ENCODE measurements around the gene UBN1. TPM values are rescaled to one million over a fixed set of nuclear protein-coding genes. Genes with fewer than 3 reads are reported as not detected.

Gene UBN1
- polyA plus RNA-seq, 1 donor (not counting 4 experiments of a cell fraction or from before 2014, with no cell fraction given): 11.5 TPM

- Histone ChIP-seq H3K4me3 (ENCODE audit: control insufficient read depth in 2 of 3, extremely low read depth in 1 of 3, insufficient read depth in 2 of 3, low read depth in 1 of 3, low read length in 3 of 3) (peak overlapping the region; percentile 9 to 41 (median 34)), H3K4me2 (ENCODE audit: control insufficient read depth, extremely low read depth, insufficient read depth, low read depth, low read length) (peak overlapping the region; percentile 86), H3K36me3 (ENCODE audit: control insufficient read depth in 2 of 2, extremely low read depth in 1 of 2, insufficient read depth in 2 of 2, low read length in 2 of 2) (peaks cover 8 to 15% of the 10 kb centered on the region in 2 experiments), H2AFZ (ENCODE audit: control insufficient read depth, low read length) (no peak overlapping the region), H4K20me1 (ENCODE audit: control insufficient read depth, extremely low read depth, insufficient read depth, low read length) (no peaks in the 10 kb centered on the region), H3K9me1 (ENCODE audit: control insufficient read depth, extremely low read depth, insufficient read depth, low read length) (peaks cover 5% of the 10 kb centered on the region), H3K9ac (ENCODE audit: control insufficient read depth, extremely low read depth, insufficient read depth, low read length) (peak overlapping the region; percentile 5), H3K79me2 (ENCODE audit: control insufficient read depth, insufficient read depth, low read length) (peaks cover 83% of the 10 kb centered on the region), H3K4me1 (ENCODE audit: control insufficient read depth, extremely low read depth, insufficient read depth, low read length) (peaks cover 45% of the 10 kb centered on the region), H3K27ac (ENCODE audit: control insufficient read depth, insufficient read depth, low read length) (no peak overlapping the region), H3K9me3 (ENCODE audit: control insufficient read depth, low read depth, low read length) (no peaks in the 10 kb centered on the region), H3K27me3 (ENCODE audit: control insufficient read depth, extremely low read depth, insufficient read depth, low read length) (no peaks in the 10 kb centered on the region)
- DNase-seq (ENCODE audit: low read depth, low spot score) (no peak), FAIRE-seq (no peak)
- dilution Hi-C loops (cut with MboI; ENCODE audit: extremely low pct_ligation_motif_present, low sequenced_read_pairs): no loop called here
- TF ChIP-seq EZH2 (IDR thresholded peaks at IDR 0.05; ENCODE audit: low read length) (no peak), CTCF (optimal IDR thresholded peaks at IDR 0.05 in 1 of 3, IDR thresholded peaks at IDR 0.05 in 1 of 3, conservative IDR thresholded peaks at IDR 0.05 in 1 of 3; ENCODE audit: extremely low read depth in 1 of 3, insufficient read depth in 2 of 3, low read length in 3 of 3) (no peak)
Observed at GRCh38 chr16:4850211-4850610, 2.9 kb downstream of the UBN1 start.

GRCh38 chr16:4852221-4852872 lies 5.1 kb downstream of the UBN1 start:
- DNase-seq (ENCODE audit: low read depth, low spot score) (no peak), FAIRE-seq (peak; percentile 77)
- dilution Hi-C loops (cut with MboI; ENCODE audit: extremely low pct_ligation_motif_present, low sequenced_read_pairs): no loop called here

More at GRCh38 chr16:4852221-4852872, 5.1 kb downstream of the UBN1 start:
- Histone ChIP-seq H3K9ac (ENCODE audit: control insufficient read depth, extremely low read depth, insufficient read depth, low read length) (no peak overlapping the region), H3K36me3 (ENCODE audit: control insufficient read depth in 2 of 2, extremely low read depth in 1 of 2, insufficient read depth in 2 of 2, low read length in 2 of 2) (peaks cover 8 to 20% of the 10 kb centered on the region in 2 experiments), H3K27ac (ENCODE audit: control insufficient read depth, insufficient read depth, low read length) (peak overlapping the region; percentile 48), H3K9me3 (ENCODE audit: control insufficient read depth, low read depth, low read length) (no peaks in the 10 kb centered on the region), H4K20me1 (ENCODE audit: control insufficient read depth, extremely low read depth, insufficient read depth, low read length) (no peaks in the 10 kb centered on the region), H3K27me3 (ENCODE audit: control insufficient read depth, extremely low read depth, insufficient read depth, low read length) (no peaks in the 10 kb centered on the region), H3K9me1 (ENCODE audit: control insufficient read depth, extremely low read depth, insufficient read depth, low read length) (peaks cover 5% of the 10 kb centered on the region), H3K4me1 (ENCODE audit: control insufficient read depth, extremely low read depth, insufficient read depth, low read length) (peaks cover 36% of the 10 kb centered on the region), H2AFZ (ENCODE audit: control insufficient read depth, low read length) (no peak overlapping the region), H3K79me2 (ENCODE audit: control insufficient read depth, insufficient read depth, low read length) (peaks cover 74% of the 10 kb centered on the region), H3K4me2 (ENCODE audit: control insufficient read depth, extremely low read depth, insufficient read depth, low read depth, low read length) (peak overlapping the region; percentile 44), H3K4me3 (ENCODE audit: control insufficient read depth in 2 of 3, extremely low read depth in 1 of 3, insufficient read depth in 2 of 3, low read depth in 1 of 3, low read length in 3 of 3) (no peak overlapping the region)
- TF ChIP-seq CTCF (optimal IDR thresholded peaks at IDR 0.05 in 1 of 3, IDR thresholded peaks at IDR 0.05 in 1 of 3, conservative IDR thresholded peaks at IDR 0.05 in 1 of 3; ENCODE audit: extremely low read depth in 1 of 3, insufficient read depth in 2 of 3, low read length in 3 of 3) (no peak), EZH2 (IDR thresholded peaks at IDR 0.05; ENCODE audit: low read length) (no peak)
